NCI-H526 (cell line): ENCODE data around the gene SLC7A6.

Experiments used
- DNase-seq, 2 experiments: peaks; one replicate each; lab custom pipeline; 2025; lab: John Stamatoyannopoulos, UW

Gene SLC7A6

DNA sequence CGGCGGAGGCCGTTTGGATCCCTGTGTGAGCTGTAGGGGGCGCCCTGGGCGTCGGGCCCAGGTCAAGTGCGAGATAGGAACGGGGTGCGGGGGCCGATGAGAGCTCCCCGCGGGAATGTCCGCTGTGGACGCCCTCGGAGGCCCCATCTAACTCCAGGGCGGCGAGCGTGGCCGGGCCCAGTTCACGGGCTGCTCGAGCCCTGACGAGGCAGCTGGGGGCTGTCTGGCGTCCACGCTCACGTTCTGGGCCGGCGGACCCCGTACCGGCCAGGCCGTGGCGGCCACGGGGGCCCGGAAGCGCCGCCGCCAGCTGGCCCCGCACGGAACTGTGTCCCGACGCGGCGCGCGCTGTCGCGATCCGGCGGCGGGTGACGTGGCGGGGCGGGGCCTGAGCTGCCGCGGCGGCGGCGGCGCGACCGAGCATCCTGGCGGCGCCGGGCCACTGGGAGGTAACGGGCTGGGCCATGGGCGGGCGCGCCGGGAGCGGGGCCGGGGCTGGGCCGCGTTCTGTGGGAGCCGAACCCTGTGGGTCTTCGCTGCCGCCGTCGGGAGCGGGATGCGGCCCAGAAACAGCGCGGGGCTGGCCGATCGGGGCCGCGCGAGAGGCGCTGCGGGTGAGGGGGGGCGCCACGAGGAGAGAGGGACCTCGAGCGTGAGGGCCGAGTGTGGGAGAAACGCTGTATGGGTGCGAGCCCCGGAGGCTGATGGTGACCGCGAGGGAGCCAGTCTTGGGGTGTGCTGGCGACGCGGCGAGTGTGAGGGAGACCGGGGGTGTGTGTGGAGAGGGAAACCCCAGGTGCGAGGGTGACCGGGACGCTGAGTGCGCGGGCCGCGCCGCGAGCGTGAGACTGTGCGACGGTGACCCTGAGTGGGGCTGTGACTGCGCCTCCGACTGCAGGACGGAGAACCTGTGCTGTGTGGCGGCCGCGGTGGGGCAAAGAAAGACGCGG, at the start of gene SLC7A6:
Gene SLC7A6 (plus strand): TSS at position 399 of the 950 bp plus-strand sequence. CDS start 10,201 bp downstream, outside the sequence.
- peak in 1 of 2 experiments; percentile 65 for DNase-seq

GRCh38 chr16:68214726-68215125, 49.6 kb upstream of the SLC7A6 start:
- DNase-seq: no peak

DNA sequence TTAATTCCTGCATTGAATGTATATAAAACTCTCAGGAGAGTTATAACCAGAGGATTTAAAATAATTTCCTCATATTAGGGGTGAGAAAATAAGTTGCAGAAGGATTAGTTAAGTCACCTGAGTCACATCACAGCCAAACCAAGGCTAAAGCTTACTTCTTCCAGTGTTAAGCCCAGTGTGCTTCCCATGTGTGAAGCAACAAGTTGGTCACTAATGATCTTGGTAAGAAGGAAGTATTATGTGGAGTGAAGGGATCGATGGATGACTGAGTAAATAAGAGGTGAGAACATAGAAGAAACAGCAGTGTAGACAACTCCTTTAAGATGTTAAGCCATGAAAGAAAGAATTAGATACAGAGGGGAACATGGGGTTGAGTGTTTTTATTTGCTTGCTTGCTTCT, 49.0 kb upstream of the SLC7A6 start:
- DNase-seq: no peak

- no peak for DNase-seq
Measured at GRCh38 chr16:68216240-68216639, 48.1 kb upstream of the SLC7A6 start.

- no peak for DNase-seq
Measured at GRCh38 chr16:68217506-68217905, 46.8 kb upstream of the SLC7A6 start.

DNA sequence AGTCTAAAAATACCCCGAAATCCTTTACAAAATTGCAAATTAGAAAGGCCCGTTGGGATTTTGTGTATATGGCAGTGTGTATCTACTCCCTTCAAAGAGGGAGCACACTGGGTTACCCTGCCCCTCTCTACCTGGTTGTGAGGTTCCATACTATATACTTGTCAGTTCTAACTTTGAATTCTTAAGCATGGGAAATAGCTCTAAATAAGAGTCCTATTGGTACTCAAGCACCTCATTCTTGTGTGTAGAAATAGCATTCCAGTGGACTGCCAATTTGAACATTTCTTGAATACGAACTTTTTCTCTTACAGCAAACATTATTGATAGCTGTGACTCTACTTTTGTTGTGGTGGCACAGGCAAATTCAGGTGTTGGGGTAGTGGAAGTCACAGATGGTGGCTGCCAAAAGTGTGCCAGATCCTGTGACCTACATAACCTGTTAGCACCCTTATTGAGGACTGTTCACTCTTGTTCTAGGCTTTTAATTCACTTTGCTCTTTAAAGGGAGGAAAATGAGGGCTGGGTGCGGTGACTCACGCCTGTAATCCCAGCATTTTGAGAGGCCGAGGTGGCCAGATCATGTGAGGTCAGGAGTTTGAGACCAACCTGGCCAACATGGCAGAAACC, 44.5 kb upstream of the SLC7A6 start:
- no peak for DNase-seq

- no peak for DNase-seq
Measured at GRCh38 chr16:68223072-68223471, 41.3 kb upstream of the SLC7A6 start.

- DNase-seq: no peak
Measured at GRCh38 chr16:68226116-68226515, 38.2 kb upstream of the SLC7A6 start.

- DNase-seq: no peak
Measured at GRCh38 chr16:68227183-68227793, 37.0 kb upstream of the SLC7A6 start.

GRCh38 chr16:68227850-68228553, 36.3 kb upstream of the SLC7A6 start:
- no peak for DNase-seq

GRCh38 chr16:68228652-68229051, 35.7 kb upstream of the SLC7A6 start:
- peak; percentile 5 to 29 for DNase-seq

DNA sequence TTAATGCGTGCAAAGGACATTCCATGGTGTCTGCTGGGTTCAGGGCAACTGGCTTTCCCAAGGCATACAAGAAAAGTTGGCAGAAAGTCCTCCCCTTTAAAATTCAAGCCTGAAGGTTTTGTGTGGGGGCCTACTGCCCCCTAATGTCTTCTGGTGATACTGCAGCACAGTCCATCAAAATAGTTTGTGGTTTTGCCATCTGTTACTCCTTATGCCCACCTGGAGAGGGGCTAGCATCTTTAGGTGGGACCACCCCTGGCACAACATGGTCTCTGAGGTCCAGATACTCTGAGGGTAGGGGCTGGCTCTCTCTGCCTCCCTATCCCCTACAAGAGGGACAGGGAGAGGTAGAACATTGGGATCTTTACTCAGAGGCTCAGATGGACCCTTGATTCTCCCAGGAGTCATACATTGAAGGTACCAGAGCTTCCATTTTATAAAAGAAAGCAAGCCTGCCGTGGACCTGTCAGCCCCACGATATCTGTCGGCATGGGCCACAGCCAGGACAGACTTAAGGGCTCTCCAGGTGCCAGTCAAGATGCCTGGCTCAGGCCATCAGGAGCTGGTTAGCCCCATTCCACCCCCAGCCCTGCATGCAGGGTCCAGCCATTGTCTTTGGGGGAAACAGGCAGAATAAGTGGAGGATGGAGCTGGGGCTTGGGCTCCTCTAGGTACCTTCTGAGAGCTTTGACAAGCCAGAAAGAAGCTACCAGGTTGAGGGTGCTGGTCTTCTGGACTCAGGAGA, 34.7 kb upstream of the SLC7A6 start:
- peak in 1 of 2 experiments; percentile 57 for DNase-seq

DNA sequence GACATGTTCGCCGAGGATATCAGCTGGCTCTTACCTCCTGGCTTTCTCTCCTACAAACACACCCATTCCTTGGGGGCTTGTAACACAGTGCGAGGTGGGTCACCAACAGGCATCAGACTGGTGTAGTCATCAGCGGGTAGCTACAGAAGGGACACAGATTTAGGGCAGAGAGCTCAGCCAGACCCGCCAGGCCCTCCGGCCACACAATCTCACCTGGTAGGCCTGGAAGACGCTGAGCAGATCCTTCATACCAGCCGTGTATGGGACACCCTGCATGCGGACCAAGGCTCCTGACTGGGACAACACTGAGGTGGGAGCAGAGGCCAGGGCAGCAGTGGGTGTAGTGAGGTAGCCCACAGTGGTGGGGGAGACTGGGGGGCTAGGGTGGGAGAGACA, 34.2 kb upstream of the SLC7A6 start:
- no peak for DNase-seq

GRCh38 chr16:68230956-68231355, 33.4 kb upstream of the SLC7A6 start:
- no peak for DNase-seq

- DNase-seq: no peak
Measured at GRCh38 chr16:68231384-68232136, 32.8 kb upstream of the SLC7A6 start.

- DNase-seq: no peak
Measured at GRCh38 chr16:68232335-68232734, 32.0 kb upstream of the SLC7A6 start.

DNA sequence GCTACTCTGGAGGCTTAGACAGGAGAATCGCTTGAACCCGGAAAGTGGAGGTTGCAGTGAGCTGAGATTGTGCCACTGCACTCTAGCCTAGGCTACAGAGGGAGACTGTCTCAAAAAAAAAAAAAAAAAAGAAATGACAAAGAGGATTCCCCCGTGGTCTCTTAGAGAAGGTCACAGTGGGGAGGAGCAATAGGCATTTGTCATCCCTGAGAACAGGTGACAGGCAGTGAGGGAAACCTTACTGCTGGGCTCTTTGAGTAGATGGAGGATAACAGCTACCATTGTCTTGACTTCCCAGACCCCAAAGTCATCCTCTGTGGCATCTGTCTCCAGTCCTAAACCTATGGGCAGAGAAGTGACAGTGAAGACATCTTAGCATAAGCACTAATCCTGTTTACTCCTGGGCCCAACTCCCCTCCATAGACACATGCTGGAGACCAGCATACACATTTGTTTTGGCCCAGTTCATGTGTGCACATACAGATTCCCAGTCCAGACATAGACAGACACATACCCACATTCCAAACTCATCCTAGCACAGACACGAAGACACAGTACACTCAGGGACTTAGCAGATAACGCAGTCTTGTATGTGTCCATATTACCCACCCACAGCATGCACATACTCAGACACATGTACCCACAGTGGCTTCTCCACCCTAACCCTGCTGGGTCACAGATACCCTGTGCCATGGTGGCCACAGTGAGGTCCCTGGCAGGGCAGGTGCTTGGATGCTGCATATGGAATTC, 31.1 kb upstream of the SLC7A6 start:
- no peak for DNase-seq

GRCh38 chr16:68233835-68234187, 30.5 kb upstream of the SLC7A6 start:
- DNase-seq: no peak

DNA sequence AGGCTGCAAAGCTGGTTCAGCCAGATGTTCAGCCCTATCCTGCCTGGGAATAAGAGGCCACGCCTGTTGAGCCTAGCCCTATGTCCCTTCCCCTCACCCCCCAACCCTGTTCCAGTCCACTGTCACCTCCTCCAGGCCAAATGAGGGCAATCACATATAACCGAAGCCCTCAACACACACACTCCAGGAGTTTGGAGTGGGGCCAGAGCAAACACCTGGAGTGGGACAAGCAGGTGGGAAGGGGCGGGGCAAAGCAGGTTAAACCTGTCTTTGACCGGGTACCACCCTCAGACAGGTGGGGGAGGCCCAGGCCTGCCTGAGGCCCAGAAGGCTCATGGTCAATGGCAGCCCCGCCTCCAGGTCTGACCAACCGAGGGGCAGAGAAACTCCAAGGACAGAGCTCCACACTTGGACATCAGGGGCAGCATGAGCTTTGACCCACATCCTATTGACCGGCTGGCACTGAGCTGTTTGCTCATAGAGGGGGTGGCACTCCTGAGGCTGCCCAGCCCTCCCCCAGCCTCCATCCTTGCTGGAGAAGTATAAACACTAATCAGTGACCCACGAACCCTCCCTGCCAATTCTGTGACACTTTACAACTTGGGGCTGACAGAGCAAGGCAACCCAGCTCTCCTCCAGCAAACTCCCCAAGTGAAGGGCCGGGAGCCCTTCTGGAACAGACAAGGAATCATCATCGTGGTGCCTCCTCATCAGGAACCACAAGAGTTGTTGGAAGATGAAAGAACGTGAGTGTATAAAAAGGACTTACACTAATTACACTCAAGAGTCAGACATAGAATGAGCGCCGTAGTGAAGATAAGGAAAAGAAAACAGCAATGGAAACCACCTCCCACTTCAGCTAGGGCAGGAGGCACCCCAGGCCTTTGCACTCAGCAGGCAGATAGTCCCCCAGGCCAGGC, 29.9 kb upstream of the SLC7A6 start:
- DNase-seq: peak in 1 of 2 experiments; percentile 69
